ENCODE data around the gene NT5C. TPM values are rescaled to one million over a fixed set of nuclear protein-coding genes. Genes with fewer than 3 reads are reported as not detected.
"Not testable (repeated sequence)": the region's sequence is repeated elsewhere in the genome, so short reads cannot be mapped to it uniquely, and the experiment has no call there.

NT5C gene
- total RNA-seq, 1 experiment from 2014 or later: 135 TPM

DNA sequence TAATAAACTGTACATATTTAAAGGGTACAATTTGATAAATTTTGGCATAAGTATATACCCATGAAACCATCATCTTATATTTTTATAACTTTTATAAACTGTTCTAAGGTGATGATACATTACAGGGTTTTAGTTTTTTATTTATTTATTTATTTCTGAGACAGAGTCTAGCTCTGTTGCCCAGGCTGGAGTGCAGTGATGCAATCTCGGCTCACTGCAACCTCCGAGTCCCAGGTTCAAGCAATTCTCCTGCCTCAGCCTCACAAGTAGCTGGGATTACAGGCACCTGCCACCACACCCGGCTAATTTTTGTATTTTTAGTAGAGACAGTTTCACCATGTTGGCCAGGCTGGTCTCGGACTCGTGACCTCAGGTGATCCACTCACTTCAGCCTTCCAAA lies 3.6 kb downstream of the NT5C start:
- DNase-seq (ENCODE audit: low read depth): not testable (repeated sequence)

DNA sequence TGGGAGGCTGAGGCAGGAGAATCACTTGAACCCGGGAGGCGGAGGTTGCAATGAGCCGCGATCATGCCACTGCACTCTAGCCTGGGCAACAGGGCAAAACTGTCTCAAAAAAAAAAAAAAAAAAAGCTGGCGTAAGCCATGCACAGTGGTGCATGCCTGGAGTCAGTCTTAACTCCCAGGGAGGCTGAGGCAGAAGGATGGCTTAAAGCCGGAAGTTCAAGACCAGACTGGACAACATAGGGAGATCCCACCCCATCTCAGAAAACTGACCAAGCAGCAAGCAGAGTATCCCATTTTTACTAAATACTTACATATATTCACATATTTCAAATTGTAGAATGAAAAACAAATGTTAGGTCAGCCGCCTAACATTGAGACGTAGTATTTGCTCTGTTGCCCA lies 4.6 kb downstream of the NT5C start:
- in situ Hi-C loops (cut with HindIII; ENCODE audit: low pct_unique_long_range_greater_than_20kb, low sequenced_read_pairs): no loop called here
- no peak for DNase-seq (ENCODE audit: low read depth)

More for the DNA sequence above, 3.6 kb downstream of the NT5C start:
- in situ Hi-C loops (cut with HindIII; ENCODE audit: low pct_unique_long_range_greater_than_20kb, low sequenced_read_pairs): not testable (repeated sequence)

DNA sequence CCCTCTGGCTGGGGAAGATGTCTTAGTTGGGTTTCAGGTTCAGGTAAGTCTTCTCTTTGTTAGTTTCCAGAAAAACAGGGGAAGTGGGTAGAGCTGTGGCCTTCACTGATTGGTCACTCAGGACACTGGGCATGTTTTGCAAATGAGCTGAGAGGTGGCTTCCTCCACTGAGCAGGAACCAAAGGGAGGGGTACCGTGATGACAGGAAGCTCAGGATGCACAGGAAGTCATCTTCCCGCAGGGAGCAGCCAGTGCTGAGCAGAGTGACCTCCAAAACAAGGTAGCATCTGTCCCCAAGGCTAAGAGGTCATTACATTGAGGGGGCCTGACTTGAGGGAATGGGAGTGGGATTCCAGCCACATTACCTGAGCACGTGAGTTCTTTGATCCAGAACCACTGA lies 5.6 kb downstream of the NT5C start:
- no peak for DNase-seq (ENCODE audit: low read depth)
- in situ Hi-C loops (cut with HindIII; ENCODE audit: low pct_unique_long_range_greater_than_20kb, low sequenced_read_pairs): no loop called here

DNA sequence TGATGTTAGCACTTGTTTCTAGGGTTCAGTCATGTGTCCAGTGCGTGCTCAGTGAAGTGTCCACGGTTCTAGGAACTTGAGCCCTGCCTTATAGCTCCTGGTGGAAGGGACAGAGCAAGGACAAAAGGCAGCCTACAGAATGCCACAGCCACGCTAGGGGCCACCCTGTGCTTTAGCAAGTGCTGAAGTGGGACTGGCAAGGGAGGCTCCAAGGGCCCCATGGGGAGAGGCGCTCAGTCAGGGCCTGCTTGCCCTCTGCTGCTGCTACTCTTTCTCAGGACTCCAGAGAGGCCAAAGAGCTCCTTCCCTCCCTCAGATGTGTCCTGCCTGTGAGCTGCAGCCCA lies 6.8 kb downstream of the NT5C start:
- in situ Hi-C loops (cut with HindIII; ENCODE audit: low pct_unique_long_range_greater_than_20kb, low sequenced_read_pairs): no loop called here
- no peak for DNase-seq (ENCODE audit: low read depth)

DNA sequence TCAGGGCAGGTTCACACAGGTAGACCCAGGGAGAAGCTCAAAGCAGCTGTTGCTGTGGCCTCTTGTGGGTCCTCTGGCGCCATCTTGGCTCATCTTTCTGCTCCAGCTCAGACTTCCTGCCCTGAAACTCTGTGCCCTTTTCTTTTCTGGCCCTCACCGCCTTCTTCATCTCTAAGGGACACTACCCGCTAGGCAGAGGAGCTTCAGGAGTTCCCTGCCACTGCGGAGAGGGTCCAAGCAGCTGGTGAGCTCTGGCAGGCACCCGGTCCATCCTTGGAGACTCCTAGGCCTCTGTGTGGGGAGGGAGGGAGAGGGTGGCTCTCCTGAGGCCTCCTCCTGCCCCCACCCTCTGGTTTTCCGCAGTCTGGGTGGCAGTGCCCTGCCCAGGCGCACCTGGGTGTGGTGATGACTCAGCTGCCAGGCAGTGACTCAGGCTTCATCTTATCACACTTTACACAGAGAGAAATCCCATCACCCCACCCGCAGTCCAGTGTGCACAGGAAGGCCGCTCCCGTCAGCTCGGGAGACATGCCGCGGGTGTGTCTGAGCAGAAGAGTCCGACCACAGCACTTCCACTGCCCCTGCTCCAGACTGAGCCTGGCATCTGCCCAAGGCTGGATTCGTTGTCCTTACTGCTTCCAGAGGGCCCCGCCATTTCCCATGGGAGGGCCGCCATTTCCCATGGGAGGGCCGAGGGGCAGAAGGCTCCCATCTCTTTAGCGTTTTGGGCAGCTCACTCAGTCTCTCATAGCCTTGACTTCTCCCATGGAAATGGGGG lies 7.3 kb downstream of the NT5C start:
- peak; percentile 99 for DNase-seq (ENCODE audit: low read depth)
- in situ Hi-C loops (cut with HindIII; ENCODE audit: low pct_unique_long_range_greater_than_20kb, low sequenced_read_pairs): no loop called here

DNA sequence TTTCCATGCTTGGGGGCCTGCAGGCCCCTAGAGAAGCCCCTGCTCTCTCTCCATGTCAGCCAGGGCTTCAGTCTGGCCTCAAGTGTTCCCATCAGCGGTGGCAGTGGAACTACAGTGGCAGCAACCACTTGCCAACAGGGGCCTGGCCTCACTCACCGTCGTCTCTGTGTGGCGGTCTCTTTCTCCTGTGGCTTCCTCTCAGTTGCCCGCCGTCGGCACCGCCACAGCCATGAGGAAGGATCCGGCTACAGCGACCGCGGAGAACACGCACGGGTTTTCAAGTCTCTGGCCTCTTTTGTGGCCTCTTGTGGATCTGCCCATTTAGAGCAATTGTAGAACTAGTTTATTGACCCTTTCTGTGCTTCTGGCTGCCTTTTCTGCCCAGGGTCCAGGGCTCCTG lies 13.2 kb downstream of the NT5C start:
- in situ Hi-C loops (cut with HindIII; ENCODE audit: low pct_unique_long_range_greater_than_20kb, low sequenced_read_pairs): no loop called here
- no peak for DNase-seq (ENCODE audit: low read depth)

DNA sequence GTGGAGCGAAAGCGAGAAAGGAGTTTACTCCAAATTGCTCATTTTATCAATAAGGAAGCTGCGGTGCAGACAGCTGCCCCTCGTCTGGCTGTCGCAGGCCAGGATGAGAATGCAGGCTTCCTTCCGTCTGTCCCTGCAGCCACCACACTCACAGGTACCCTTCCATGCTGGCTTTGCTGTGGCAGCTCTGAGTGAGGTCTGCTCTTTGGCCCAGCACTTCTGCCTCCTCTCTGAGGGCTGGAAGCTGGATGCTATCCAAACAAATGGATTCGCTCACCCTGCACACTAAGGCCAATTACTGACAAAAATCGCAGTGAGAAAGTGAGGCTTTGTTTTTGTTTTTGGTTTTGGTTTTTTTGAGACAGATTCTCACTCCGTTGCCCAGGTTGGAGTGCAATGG lies 14.8 kb downstream of the NT5C start:
- in situ Hi-C loops (cut with HindIII; ENCODE audit: low pct_unique_long_range_greater_than_20kb, low sequenced_read_pairs): no loop called here
- peak; percentile 57 for DNase-seq (ENCODE audit: low read depth)

DNA sequence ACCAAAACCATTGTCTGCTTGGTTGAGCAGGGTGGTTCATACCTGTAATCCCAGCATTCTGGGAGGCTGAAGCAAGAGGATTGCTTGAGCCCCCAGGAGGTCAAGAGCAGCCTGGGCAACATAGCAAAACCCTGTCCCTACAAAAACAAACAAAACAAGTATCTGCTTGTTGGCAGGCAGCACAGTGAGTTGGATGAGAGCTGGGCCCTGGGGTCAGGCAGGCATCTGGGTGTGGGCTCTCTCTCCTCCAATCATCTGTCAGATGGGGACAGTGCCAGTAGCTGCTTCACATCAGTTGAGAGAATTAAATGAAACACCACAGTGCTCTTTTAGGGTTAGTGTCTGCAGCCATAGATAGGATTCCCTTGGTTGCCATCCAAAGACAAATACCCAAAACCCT lies 16.0 kb downstream of the NT5C start:
- in situ Hi-C loops (cut with HindIII; ENCODE audit: low pct_unique_long_range_greater_than_20kb, low sequenced_read_pairs): no loop called here

DNA sequence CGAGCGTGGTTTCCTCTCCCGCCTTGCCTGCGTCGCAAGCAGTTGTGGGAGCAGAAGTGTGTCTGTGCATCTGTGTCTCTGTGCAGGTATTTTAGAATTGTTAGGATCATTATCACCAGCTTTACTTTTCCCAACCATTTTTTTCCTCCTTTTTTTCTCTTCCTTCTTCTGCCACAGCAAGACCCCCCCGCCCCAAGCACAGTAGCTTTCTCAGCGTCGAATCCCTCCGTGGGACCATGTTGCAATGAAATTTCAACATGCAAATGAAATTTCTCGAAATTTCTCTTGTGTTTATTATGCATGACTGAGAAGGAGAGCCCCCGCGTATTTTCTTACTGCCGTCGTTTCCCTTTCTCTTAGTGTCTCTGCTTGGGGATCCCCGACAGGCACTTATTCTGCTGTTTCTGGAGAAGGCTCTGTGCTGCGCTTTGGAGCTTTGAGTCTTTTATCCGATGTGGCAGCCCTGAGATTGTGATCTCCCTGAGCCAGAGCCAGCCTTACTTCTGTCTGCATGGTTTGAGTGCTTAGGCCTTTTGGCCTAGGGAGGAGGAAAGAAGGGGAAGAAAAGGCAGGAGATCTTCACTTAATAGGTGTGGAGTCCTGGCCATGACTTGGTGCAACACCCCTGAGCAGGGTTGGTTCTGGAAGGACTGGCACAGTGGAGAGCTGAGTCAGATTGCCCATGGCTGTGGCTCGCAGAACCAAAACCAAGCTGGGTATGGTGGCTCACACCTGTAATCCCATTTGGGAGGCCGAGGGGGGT lies 16.8 kb downstream of the NT5C start:
- DNase-seq (ENCODE audit: low read depth): no peak
- in situ Hi-C loops (cut with HindIII; ENCODE audit: low pct_unique_long_range_greater_than_20kb, low sequenced_read_pairs): no loop called here

More for the DNA sequence above, 16.0 kb downstream of the NT5C start:
- DNase-seq (ENCODE audit: low read depth): peak; percentile 61

DNA sequence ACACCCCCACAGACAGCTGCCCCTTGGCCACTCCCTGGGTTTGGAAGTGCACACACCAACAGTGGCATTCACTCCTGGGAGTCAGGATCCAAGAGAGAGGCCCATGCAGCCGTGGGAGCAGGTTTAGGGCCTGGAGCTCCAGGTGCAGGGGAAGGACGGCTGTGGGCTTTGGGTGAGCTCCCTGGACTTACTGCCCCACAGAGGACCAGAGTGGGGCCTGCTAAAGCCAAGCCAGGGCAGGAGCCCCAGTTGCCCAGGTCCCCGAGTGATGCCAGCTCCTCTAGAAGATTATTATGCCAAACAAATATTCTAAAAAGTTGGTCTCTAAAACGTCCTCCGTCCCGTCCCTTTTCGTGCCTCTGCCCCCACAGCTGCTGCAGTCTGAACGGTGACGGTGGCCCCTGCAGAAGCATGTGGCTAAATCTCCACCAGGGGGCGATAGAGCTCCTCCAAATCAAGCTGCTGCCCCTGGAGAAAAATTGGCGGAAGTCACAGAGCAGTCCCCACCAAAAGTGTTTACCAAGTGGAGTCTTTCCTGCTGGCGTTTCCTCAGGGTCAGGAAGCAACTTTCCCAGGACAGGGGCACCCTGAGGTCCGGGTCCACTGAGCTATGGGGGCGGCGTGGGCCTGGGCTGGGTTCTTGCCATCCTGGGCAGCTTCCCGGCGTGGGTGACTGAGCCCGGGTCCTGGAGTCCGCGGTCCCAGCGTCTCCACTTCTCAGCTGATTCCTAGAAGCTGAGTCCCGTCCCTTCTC lies 17.6 kb downstream of the NT5C start:
- DNase-seq (ENCODE audit: low read depth): peak; percentile 86
- in situ Hi-C loops (cut with HindIII; ENCODE audit: low pct_unique_long_range_greater_than_20kb, low sequenced_read_pairs): no loop called here

DNA sequence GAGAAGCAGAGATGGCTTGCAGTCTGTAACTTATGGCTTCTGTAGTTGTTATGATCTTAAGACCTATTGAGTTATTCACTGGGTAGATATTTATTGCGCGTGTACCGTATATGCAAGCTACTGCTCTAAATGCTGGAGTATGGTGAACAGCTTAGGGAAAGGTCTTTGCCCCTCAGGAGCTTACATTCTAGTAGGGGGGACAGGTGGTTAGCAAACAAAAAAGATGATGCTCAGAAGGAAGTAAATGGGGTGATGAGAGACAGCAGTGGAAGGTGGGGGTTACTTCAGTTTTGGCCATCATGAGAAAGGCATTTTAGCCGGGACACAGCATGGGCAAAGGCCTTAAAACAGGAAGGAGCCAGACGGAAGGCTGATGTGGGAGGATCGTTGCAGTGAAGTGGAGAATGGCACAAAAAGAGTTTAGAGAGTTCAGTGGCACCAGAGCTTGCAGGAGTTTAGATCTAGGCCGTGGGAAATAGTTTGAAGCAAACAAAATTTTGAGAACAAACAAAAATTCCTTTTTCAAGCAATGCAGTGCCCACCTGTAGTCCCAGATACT lies 19.7 kb downstream of the NT5C start:
- in situ Hi-C loops (cut with HindIII; ENCODE audit: low pct_unique_long_range_greater_than_20kb, low sequenced_read_pairs): no loop called here
- DNase-seq (ENCODE audit: low read depth): no peak

DNA sequence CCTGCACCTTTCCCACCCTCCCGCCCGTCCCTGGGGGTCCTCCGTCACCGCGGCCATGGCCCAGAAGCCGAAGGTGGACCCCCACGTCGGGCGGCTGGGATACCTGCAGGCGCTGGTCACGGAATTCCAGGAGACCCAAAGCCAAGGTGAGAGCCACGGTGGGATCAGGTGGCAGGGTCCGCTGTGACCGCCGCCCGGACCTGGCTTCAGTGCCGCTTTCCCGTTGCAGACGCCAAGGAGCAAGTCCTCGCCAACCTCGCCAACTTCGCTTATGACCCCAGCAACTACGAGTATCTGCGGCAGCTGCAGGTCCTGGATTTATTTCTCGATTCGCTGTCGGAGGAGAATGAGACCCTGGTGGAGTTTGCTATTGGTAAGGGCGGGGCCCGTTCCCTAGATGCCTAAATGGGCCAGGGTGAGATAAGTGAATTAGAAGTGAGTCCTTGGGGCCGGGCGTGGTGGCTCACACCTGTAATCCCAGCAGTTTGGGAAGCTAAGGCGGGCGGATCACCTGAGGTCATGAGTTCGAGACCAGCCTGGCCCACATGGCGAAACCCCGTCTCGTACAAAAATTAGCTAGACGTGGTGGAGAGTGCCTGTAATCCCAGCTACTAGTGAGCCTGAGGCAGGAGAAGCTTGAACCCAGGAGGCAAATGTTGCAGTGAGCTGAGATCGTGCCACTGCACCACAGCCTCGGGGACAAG lies 21.2 kb downstream of the NT5C start:
- in situ Hi-C loops (cut with HindIII; ENCODE audit: low pct_unique_long_range_greater_than_20kb, low sequenced_read_pairs): no loop called here
- no peak for DNase-seq (ENCODE audit: low read depth)

DNA sequence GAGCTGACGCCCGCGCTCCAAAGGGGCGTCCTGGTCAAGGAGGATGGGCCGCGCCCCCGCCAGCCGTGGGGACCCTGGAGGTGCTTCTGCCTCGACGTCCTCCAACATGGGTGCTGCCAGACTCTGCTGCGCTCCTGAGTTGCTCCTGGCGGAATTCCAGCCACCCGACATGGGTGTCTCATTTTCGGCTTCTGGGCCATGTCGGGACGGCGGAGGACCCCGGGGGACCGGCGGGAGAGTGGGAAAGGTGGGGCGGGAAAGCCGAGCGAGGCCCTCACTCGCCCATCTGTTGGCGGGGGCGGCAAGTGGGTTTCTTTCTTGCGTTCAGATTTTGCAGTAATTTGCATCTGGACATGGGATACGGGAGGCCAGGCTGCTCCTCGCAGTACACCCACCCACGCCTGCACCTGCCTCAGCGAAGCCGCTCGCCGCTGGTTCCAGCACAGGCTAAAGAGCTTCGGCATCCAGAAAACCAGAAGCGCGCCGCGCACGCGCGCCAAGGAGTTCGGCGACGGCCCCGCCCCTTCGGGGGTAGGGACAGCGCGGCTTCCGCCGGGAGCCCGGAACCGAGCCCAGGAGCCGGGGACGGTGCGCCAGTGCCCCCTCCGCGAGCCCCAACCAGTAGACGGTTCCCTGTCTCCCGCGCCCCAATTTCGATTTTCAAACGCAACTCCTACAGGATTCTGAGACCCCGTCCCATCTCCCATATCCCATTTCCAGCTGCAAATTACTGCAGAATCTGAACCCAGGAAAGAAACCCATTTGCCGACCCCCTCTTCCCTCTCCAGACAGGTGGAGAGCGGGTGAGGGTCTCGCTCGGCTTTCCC lies 21.9 kb downstream of the NT5C start, which contains the start of gene ARMC7:
Gene ARMC7, plus strand, starts transcription at position 563 of the 827 bp plus-strand sequence. CDS start 320 bp downstream, outside the sequence.
- peak; percentile 72 for DNase-seq (ENCODE audit: low read depth)
- in situ Hi-C loops (cut with HindIII; ENCODE audit: low pct_unique_long_range_greater_than_20kb, low sequenced_read_pairs): no loop called here

DNA sequence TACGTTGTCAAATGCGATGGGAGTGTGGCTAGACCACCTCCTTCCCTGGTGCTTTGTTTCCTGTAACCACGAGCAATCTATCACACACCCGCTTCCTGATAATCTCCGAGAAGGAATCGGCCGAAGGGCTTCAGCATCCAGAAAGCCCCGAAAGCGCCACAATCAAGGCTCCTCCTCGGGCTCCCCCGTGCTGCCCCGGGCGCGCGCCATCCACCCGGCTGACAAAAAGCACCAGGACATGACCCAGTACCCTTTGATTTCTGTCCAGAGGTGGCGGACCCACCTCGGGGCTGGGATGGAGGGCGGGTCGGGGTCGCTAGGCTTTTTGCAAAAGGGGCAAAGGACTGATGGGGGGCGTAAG lies 22.5 kb downstream of the NT5C start:
- no peak for DNase-seq (ENCODE audit: low read depth)
- in situ Hi-C loops (cut with HindIII; ENCODE audit: low pct_unique_long_range_greater_than_20kb, low sequenced_read_pairs): no loop called here

DNA sequence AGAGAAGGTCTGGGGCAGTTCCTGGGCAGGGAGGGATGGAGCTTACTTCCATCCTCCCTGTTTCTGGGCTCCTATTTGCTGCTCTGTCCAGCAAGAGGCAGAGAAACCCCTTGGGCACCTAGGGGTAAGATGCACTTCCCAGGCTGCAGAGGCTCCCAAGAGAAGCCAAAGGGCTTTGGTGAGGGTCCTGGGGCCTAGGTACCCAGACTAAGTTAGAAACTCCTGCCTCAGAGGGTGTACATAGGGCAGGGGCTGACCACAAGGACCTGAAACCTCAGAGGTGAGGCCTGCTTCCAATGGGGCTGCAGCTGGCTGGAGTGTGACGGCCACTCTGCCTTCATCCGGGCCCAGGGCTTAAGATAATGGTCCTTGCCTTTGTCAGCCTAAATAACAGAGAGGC lies 23.3 kb downstream of the NT5C start:
- DNase-seq (ENCODE audit: low read depth): no peak

DNA sequence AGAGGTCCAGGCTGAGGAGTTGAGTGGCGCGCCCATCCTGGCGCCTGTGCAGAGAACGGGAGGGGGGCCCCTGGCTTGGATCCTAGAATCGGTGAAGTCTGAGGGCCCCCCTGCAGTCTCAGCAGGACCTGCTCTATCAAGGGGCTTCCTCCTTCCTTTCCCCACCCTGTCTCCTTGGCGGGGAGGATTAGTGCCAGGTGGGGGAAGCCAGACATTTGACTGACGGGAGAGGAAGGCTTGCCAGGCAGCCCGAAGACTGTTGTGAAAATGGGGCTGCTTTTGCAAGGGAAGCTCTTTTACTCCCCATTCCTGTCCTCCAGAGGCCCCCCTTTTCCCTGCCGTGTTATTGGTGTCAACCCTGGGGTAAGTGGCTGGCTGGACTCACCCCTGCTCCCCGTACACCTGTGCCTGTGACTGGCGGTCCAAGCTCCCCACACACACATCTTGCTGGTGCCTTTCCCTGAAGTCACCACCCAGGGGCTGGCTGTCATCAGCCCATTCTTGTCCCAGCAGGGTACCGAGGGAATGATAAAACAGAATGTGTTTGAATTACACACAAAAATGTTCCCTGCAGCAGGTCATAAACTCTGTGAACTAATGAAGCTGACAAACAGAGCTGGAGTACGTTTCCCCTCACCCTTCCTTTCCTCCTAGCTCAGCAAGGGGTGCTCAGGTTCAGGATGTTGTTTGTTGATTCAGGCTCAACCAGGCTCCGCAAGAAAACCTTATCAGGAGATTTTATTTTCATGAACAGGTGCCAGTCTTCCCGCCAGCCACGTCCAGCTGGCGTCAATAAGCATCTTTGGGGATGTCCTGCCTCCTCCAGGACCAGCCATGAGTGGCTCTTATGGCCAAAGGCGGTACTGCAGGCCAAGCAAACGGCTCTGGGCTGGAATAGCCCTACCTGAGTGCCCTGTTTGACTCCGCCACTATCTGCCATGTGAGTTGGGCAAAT lies 26.1 kb downstream of the NT5C start:
- in situ Hi-C loops (cut with HindIII; ENCODE audit: low pct_unique_long_range_greater_than_20kb, low sequenced_read_pairs): no loop called here
- DNase-seq (ENCODE audit: low read depth): peak; percentile 79

More for the DNA sequence above, 23.3 kb downstream of the NT5C start:
- in situ Hi-C loops (cut with HindIII; ENCODE audit: low pct_unique_long_range_greater_than_20kb, low sequenced_read_pairs): no loop called here

All from Caki2 (cell line).